Measurements from ENCODE around the gene ITGB3BP. TPM values are rescaled to one million over a fixed set of nuclear protein-coding genes. Genes with fewer than 3 reads are reported as not detected.
A peak's percentile ranks its signal among the peaks of the same experiment; 100 is the strongest.

The ITGB3BP gene
- total and polyA plus RNA-seq, 2 donors from 2014 or later: 27.2 to 29.1 TPM

- Histone ChIP-seq H3K36me3 (ENCODE audit: control insufficient read depth in 2 of 3, insufficient read depth in 3 of 3, low read length in 3 of 3) (peaks cover 0 to 4% (median 3%) of the 10 kb centered on the region in 3 donors), H3K9me3 (ENCODE audit: control insufficient read depth in 2 of 3, insufficient read depth in 1 of 3, low read length in 3 of 3) (no peaks in the 10 kb centered on the region), H3K9ac (ENCODE audit: low read length in 3 of 3) (no peak overlapping the region), H3K4me3 (ENCODE audit: low read length in 3 of 3) (no peak overlapping the region), H3K4me1 (ENCODE audit: control insufficient read depth in 2 of 3, insufficient read depth in 2 of 3, low read depth in 1 of 3, low read length in 3 of 3) (no peaks in the 10 kb centered on the region), H3K27ac (ENCODE audit: low read depth in 2 of 2, low read length in 2 of 2) (no peak overlapping the region), H3K27me3 (ENCODE audit: control insufficient read depth, insufficient read depth, low read length) (no peaks in the 10 kb centered on the region)
- TF ChIP-seq, protein P1, sequence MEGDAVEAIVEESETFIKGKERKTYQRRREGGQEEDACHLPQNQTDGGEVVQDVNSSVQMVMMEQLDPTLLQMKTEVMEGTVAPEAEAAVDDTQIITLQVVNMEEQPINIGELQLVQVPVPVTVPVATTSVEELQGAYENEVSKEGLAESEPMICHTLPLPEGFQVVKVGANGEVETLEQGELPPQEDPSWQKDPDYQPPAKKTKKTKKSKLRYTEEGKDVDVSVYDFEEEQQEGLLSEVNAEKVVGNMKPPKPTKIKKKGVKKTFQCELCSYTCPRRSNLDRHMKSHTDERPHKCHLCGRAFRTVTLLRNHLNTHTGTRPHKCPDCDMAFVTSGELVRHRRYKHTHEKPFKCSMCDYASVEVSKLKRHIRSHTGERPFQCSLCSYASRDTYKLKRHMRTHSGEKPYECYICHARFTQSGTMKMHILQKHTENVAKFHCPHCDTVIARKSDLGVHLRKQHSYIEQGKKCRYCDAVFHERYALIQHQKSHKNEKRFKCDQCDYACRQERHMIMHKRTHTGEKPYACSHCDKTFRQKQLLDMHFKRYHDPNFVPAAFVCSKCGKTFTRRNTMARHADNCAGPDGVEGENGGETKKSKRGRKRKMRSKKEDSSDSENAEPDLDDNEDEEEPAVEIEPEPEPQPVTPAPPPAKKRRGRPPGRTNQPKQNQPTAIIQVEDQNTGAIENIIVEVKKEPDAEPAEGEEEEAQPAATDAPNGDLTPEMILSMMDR (IDR thresholded peaks at IDR 0.05; ENCODE audit: borderline replicate concordance, extremely low read depth, insufficient read depth): no peak
- intact Hi-C loops (cut with DNase I): no loop called here
- DNase-seq: no peak
- FAIRE-seq: no peak
Measured at GRCh38 chr1:63405987-63406386, 117.0 kb downstream of the ITGB3BP start.

DNA sequence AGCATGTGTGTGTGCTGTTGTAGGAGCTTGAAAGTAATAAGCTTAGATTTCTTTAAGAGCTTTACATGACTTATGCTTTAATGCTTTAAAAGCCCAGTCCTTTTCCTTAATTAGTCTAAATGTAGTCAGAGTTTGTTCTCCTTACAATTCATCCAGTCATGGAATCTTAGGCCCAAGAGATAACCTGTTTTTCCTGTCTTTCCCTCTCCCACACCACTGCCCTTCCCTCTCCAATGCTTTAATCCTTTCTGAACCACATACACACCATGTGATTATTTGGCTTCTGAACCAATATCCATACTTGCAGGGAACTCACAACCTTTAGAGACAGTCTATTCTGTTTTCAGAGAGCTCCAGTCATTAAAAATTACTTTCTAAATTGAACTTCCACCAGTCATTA lies 118.0 kb downstream of the ITGB3BP start:
- no peak overlapping the region for H3K27ac ChIP-seq (ENCODE audit: low read depth in 2 of 2, low read length in 2 of 2)
- intact Hi-C loops (cut with DNase I): no loop called here
- H3K36me3 ChIP-seq (ENCODE audit: control insufficient read depth in 2 of 3, insufficient read depth in 3 of 3, low read length in 3 of 3): peaks cover 0 to 4% (median 3%) of the 10 kb centered on the region in 3 donors
- no peak overlapping the region for H3K4me3 ChIP-seq (ENCODE audit: low read length in 3 of 3)
- no peaks in the 10 kb centered on the region for H3K4me1 ChIP-seq (ENCODE audit: control insufficient read depth in 2 of 3, insufficient read depth in 2 of 3, low read depth in 1 of 3, low read length in 3 of 3)
- no peaks in the 10 kb centered on the region for H3K9me3 ChIP-seq (ENCODE audit: control insufficient read depth in 2 of 3, insufficient read depth in 1 of 3, low read length in 3 of 3)
- H3K27me3 ChIP-seq (ENCODE audit: control insufficient read depth, insufficient read depth, low read length): no peaks in the 10 kb centered on the region
- TF ChIP-seq, protein P1 (IDR thresholded peaks at IDR 0.05; ENCODE audit: borderline replicate concordance, extremely low read depth, insufficient read depth): no peak
- H3K9ac ChIP-seq (ENCODE audit: low read length in 3 of 3): no peak overlapping the region
- peak in 2 of 5 donors; percentile 8 to 11 for DNase-seq
- FAIRE-seq: no peak

DNA sequence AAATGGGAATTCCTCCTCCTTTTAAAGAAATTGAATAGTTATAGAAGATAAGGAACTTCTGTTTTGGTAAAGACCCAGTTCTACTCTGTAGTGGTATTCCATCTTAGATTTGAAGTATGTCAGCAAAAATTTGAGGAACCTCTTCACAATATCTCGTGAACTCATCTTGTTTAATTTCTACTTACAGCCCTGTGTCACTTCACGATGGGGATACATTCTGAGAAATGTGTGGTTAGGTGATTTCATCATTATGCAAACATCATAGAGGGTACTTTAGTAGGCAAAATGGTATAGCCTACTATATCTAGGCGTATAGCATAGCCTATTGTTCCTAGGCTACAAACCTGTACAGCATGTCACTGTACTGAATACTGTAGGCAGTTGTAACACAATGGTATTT lies 119.6 kb downstream of the ITGB3BP start:
- Histone ChIP-seq H3K9me3 (ENCODE audit: control insufficient read depth in 2 of 3, insufficient read depth in 1 of 3, low read length in 3 of 3) (no peaks in the 10 kb centered on the region), H3K4me1 (ENCODE audit: control insufficient read depth in 2 of 3, insufficient read depth in 2 of 3, low read depth in 1 of 3, low read length in 3 of 3) (no peaks in the 10 kb centered on the region), H3K36me3 (ENCODE audit: control insufficient read depth in 2 of 3, insufficient read depth in 3 of 3, low read length in 3 of 3) (peaks cover 0 to 4% (median 3%) of the 10 kb centered on the region in 3 donors), H3K9ac (ENCODE audit: low read length in 3 of 3) (no peak overlapping the region), H3K27me3 (ENCODE audit: control insufficient read depth, insufficient read depth, low read length) (no peaks in the 10 kb centered on the region), H3K27ac (ENCODE audit: low read depth in 2 of 2, low read length in 2 of 2) (no peak overlapping the region), H3K4me3 (ENCODE audit: low read length in 3 of 3) (no peak overlapping the region)
- no peak for DNase-seq
- intact Hi-C loops (cut with DNase I): no loop called here
- FAIRE-seq: no peak
- TF ChIP-seq, protein P1 (IDR thresholded peaks at IDR 0.05; ENCODE audit: borderline replicate concordance, extremely low read depth, insufficient read depth): no peak

GRCh38 chr1:63401945-63402344 lies 121.1 kb downstream of the ITGB3BP start:
- Histone ChIP-seq H3K27ac (ENCODE audit: low read depth in 2 of 2, low read length in 2 of 2) (no peak overlapping the region), H3K9ac (ENCODE audit: low read length in 3 of 3) (no peak overlapping the region), H3K9me3 (ENCODE audit: control insufficient read depth in 2 of 3, insufficient read depth in 1 of 3, low read length in 3 of 3) (no peaks in the 10 kb centered on the region), H3K4me3 (ENCODE audit: low read length in 3 of 3) (no peak overlapping the region), H3K36me3 (ENCODE audit: control insufficient read depth in 2 of 3, insufficient read depth in 3 of 3, low read length in 3 of 3) (peaks cover 0 to 4% (median 3%) of the 10 kb centered on the region in 3 donors), H3K4me1 (ENCODE audit: control insufficient read depth in 2 of 3, insufficient read depth in 2 of 3, low read depth in 1 of 3, low read length in 3 of 3) (no peaks in the 10 kb centered on the region), H3K27me3 (ENCODE audit: control insufficient read depth, insufficient read depth, low read length) (no peaks in the 10 kb centered on the region)
- TF ChIP-seq, protein P1 (IDR thresholded peaks at IDR 0.05; ENCODE audit: borderline replicate concordance, extremely low read depth, insufficient read depth): no peak
- DNase-seq (no peak), FAIRE-seq (no peak)
- intact Hi-C loops (cut with DNase I): no loop called here
